Bronchial epithelial cell (primary cell): ENCODE results near the gene NUFIP2. TPM values are rescaled to one million over a fixed set of nuclear protein-coding genes. Genes with fewer than 3 reads are reported as not detected.

Experiments
- DNase-seq: peaks from one replicate; pipeline ENCODE4 v3.0.0-alpha.2; 2010; ENCODE audit warnings: low read depth
- FAIRE-seq: peaks from 2 replicates; lab custom pipeline; 2011; peaks lifted over from hg19 to GRCh38; lab: Jason Lieb, UNC
- H3K27me3 ChIP-seq: 2 replicates; pipeline ENCODE4 v1.5.1; 2011; ENCODE audit warnings: low read length; ENCODE audit not compliant: control insufficient read depth, insufficient read depth
- H3K36me3 ChIP-seq: 2 replicates; pipeline ENCODE4 v1.5.1; 2011; ENCODE audit warnings: low read length; ENCODE audit not compliant: control insufficient read depth, insufficient read depth
- H3K4me3 ChIP-seq: 2 replicates; pipeline ENCODE4 v1.5.1; 2011; ENCODE audit warnings: mild to moderate bottlenecking, low read depth, low read length, control low read depth
- CTCF ChIP-seq: IDR thresholded peaks from 2 replicates; pipeline ENCODE4 v1.5.1; 2011; ENCODE audit warnings: mild to moderate bottlenecking, moderate library complexity, low read length, control low read depth, inconsistent platforms; ENCODE audit not compliant: insufficient read depth, severe bottlenecking
- total RNA-seq: library from RNA; depleted of rRNA; stranded (reverse); fragments of >200 nt; gene quantifications from 2 replicates; pipeline ENCODE4 v1.2.1, GENCODE V29; 2014

Gene NUFIP2
- total RNA-seq, 1 donor from 2014 or later = 26.9 TPM

- Histone ChIP-seq H3K4me3 (peak overlapping the region; percentile 98), H3K36me3 (peaks cover 3% of the 10 kb centered on the region), H3K27me3 (no peaks in the 10 kb centered on the region)
- TF ChIP-seq CTCF = no peak
- FAIRE-seq (no peak), DNase-seq (no peak)
Measured at GRCh38 chr17:29294580-29294900, 592 bp upstream of the NUFIP2 start.

GRCh38 chr17:29292992-29293889 lies 707 bp downstream of the NUFIP2 start:
- FAIRE-seq (no peak), DNase-seq (peak; percentile 16)
- H3K4me3 ChIP-seq = peak overlapping the region; percentile 98
- H3K27me3 ChIP-seq = no peaks in the 10 kb centered on the region
- no peak for TF ChIP-seq CTCF
- peaks cover 3% of the 10 kb centered on the region for H3K36me3 ChIP-seq

- Histone ChIP-seq H3K4me3 (peak overlapping the region; percentile 98), H3K36me3 (peaks cover 3% of the 10 kb centered on the region), H3K27me3 (no peaks in the 10 kb centered on the region)
- FAIRE-seq (no peak), DNase-seq (peak; percentile 20)
- no peak for TF ChIP-seq CTCF
Measured at GRCh38 chr17:29292071-29292991, 1.6 kb downstream of the NUFIP2 start.

- peak; percentile 78 for DNase-seq
- Histone ChIP-seq H3K36me3 (peaks cover 3% of the 10 kb centered on the region), H3K27me3 (no peaks in the 10 kb centered on the region), H3K4me3 (peak overlapping the region; percentile 98)
- FAIRE-seq = no peak
- TF ChIP-seq CTCF = peak; percentile 42
Measured at GRCh38 chr17:29291163-29291752, 2.7 kb downstream of the NUFIP2 start.

- H3K4me3 ChIP-seq = no peak overlapping the region
- peaks cover 8% of the 10 kb centered on the region for H3K36me3 ChIP-seq
- DNase-seq (no peak), FAIRE-seq (no peak)
- TF ChIP-seq CTCF = no peak
- H3K27me3 ChIP-seq = no peaks in the 10 kb centered on the region
Measured at GRCh38 chr17:29289852-29290251, 4.1 kb downstream of the NUFIP2 start.
